Stomach (tissue), 4 donors: ENCODE data around the gene AP3B1.

Experiments
- CTCF ChIP-seq, 7 experiments: fragments of 450-650 bp in 4 of 7; fragments of 200-600 bp in 3 of 7; sonication (generic) in 3 of 7; IDR thresholded peaks; one replicate each; pipeline ENCODE4 v1.5.1; 2016 to 2019; ENCODE audit warnings: antibody characterized with exemption in 7 of 7, control low read depth in 2 of 7, mild to moderate bottlenecking in 1 of 7
- EP300 ChIP-seq: sonication (generic); formaldehyde crosslinking; IDR thresholded peaks from one replicate; pipeline ENCODE4 v1.6.1; 2017; ENCODE audit warnings: antibody characterized with exemption
- POLR2A ChIP-seq, 4 donors: fragments of 450-650 bp; IDR thresholded peaks; one replicate each; pipeline ENCODE4 v1.6.1; 2016; ENCODE audit warnings: antibody characterized with exemption in 4 of 4, control low read depth in 2 of 4, mild to moderate bottlenecking in 1 of 4, moderate library complexity in 1 of 4

DNA sequence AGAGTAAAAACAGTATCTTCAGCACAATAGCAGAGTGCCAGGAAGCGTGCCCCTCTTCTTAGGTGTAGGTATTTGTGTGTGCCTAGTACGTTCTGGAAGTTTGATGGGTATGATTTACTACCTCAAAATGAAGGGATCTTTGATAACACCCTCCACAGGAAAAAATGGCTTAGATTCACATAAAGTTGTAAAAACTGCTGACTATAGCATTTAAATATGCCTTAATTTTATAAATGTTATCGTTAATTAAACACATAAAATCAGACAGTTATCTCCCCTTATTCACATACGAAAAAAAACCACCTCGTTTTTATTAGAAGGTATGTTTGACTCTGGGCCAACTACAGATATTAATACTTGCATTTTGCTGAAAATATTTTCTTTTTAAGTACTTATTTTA lies 274.8 kb downstream of the AP3B1 start:
- TF ChIP-seq CTCF (IDR thresholded peaks at IDR 0.05) (no peak), POLR2A (IDR thresholded peaks at IDR 0.05) (no peak), EP300 (no peak)
